HG02642 (cell line): ENCODE results near the gene LY9.
A peak's percentile ranks its signal among the peaks of the same experiment; 100 is the strongest.

ENCODE experiments used
- ATAC-seq: cut with Tn5 transposase; IDR thresholded peaks from one replicate; pipeline ENCODE4 v1.9.1; 2021; ENCODE audit warnings: mild to moderate bottlenecking; ENCODE audit not compliant: unreplicated experiment, poor library complexity

LY9 gene

DNA sequence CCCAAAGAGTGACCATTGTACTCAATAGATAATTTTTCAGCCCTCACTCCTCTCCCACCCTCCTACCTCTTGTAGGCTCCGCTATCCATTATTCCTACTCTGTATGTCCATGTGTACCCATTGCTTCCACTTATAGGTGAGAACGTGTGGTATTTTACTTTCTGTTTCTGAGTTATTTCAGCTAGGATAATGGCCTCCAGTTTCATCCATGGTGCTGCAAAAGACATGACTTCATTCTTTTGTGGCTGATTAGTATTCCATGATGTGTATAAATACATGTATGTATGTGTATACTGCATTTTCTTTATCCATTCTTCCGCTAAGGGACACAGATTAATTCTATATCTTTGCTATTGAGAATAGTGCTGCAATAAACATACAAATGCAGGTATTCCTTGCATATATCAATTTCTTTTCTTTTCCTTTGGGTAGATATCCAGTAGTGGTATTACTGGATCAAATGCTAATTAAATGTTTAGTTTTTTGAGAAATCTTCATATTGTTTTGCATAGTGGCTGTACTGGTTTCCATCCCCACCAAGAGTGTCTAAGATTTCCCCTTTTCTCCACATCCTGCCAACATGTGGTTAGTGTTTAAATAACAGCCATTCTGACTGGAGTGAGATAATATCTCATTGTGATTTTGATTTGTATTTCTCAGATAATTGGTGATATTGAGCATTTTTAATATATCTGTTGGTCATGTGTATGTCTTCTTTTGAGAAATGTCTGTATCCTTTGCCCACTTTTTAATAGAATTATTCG lies 4.9 kb downstream of the LY9 start:
- no peak for ATAC-seq

DNA sequence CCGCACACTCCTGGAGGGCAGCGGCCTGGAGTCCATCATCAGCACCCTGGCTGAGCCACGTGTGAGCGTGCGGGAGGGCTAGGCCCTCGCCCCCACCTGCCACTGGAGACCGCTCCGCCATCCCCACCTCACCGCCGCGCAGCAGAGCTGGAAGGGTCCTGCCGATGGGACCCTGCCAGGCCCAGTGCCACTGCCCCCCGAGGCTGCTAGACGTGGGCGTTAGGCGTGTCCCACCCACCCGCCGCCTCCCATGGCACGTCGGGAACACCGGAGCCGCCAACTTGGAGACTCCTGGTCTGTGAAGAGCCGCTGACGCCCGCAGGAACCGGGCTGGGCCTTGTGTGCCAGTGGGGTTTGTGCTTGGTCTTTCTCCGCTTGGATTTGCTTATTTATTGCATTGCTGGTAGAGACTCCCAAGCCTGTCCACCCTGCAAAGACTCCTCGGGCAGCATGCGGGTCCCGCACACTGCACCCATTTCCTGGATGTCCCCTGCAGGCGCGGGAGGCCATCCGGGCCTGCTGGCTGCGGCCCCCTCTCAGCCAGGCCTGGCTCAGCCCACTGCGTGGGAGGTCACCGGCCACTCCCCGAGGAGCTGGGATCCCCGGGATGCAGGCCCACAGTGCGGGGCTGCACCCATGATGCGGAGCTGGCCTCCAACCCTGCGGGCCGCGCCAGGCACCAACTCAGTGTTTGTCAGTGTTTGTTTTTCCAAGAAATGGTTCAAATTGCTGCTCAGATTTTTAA lies 6.0 kb downstream of the LY9 start:
- ATAC-seq, result no peak

DNA sequence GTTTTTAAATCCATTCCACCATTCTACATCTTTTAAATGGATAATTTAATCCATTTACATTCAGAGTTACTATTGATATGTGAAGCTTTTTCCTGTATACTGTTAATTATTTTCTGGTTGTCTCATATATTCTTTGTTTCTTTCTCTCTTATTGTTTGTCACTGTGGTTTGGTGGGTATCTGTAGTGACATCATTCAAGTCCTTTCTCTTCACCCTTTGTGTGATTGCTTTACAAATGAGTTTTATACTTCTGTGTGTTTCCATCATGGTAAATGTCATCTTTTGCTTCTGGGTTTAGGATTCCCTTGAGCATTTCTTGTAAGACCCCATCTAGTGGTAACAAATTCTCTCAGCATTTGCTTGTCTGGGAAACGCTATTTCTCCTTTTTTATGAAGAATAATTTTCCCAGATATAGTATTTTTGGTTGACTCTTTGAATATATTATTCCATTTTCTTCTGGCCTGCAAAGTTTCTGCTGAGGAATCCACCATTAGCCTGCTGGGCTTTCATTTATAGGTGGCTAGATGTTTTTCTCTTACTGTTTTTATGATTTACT lies 10.2 kb downstream of the LY9 start:
- no peak for ATAC-seq

DNA sequence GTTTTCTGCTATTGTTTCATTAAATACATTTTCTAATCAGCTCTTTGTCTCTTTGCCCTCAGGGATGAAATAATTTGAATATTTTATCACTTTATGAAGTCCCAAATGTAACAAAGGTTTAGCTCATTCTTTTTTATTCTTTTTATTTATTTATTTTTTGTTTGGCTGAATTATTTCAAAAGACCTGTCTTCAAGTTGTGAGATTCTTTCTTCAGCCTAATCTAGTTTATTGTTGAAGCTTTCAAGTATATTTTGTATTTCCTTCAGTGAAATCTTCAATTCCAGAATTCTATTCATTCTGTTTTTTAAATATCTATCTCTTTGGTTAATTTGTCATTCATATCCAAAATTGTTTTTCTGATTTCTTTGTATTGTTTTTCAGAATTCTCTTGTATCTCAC lies 10.8 kb downstream of the LY9 start:
- ATAC-seq, result no peak

DNA sequence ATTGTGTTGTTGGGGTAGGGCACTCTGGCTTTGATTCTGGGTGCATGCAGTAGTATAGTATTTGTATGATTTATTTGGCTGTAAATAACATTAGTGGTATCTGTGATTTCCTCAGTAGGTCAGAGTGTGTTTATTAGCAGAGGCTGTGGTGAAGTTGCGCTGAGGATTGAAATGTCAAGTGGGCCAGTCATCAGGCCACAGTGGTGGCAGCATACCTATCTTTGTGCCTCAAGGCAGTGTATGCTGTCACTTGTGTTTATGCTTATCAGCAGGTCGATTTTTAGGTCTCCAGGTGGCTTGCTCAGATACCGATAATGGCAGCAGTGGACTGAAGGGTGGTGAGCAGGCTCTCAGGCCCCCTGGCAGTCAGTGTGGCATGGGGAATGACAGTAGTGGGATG lies 11.3 kb downstream of the LY9 start:
- no peak for ATAC-seq

DNA sequence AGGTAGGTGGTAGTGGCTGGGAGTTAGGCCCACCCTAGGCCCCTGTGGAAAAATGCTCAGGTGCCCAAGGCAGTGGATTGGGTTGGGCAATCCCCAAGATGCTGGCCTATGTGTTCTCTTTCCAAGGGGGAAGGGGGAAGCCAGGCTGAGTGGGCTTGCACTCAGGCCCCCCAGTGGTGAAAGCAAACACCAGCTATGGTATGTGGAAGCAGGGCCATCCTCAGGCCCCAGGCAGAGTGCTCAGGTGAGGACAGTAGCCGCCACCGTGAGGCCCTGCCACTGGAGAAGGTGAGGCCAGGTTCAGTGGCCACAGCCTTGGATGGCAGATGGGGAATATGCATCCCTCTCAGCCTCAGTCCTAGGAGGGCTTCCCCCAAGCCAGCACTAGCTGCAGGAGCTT lies 11.8 kb downstream of the LY9 start:
- no peak for ATAC-seq

DNA sequence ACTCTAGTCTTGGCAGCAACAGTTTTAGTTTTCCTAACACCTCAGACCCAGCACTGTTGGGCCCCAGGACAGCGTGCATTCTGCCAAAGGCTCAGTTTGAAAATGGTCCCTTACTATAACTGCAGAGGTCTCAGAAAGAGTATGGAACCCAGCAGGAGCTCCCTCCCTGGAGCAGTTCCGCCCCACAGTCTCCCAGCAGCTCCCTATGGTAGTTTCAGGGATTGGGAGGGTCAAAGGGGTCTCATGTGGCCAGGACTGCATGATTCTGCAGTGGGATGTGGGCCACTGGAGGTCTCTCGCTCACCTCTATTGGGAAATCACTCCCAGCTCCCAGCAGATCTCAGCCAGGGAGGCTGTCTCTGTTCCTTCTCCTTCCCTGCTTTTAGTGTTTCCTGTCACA lies 12.3 kb downstream of the LY9 start:
- ATAC-seq, result no peak

DNA sequence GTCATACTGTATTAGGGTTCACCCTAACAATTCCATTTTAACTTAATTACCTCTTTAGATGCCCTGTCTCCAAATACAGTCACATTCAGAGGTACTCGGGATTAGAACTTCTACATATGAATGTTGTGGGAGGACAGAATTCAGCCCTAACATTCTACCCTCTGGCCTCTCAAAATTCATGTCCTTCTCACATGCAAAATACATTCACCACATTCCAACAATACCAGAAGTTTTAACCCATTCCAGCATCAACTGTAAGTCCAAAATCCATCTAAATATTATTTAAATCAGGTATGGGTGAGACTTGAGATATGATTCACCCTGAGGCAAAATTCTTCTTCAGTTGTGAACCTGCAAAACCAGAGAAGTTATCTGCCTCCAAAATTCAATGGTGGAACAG lies 14.5 kb downstream of the LY9 start:
- no peak for ATAC-seq

DNA sequence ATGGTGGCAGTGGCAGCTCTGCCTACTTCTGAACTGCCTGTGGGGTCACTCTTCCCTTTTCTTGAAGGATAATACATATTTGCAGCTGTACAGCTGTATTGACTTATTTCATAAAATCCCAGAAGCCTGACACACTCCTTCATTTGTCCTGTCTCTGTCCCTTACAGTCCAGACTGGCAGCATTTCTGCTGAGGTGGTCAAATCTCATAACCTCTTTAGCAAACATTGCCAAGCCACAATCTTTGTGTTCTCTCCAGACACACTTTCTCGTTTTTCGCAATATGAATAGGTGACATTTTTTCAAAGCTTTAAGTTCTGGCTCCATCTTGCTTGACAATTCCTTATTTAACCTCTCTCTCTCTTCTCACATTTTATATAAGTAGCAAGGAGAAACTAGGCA lies 15.2 kb downstream of the LY9 start:
- no peak for ATAC-seq

DNA sequence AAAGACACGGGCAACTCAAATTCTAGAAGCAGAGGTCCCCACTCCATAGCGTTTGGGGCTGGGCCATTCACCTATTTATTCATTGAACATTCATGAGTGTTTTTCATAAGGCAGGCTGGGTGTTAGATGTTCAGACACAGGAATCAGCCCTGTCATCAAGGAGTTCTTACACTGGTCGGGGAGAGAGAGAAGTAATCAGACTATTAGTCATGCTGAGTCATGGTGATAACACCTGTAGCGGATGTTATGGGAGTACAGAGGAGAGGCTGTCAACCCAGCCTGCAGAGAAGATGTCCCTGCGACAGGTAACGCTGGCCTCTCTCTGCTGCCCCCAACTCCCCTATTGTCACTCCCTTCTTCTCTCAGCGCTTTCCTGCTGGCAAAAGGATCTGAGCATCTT lies 17.2 kb downstream of the LY9 start:
- ATAC-seq, result no peak

DNA sequence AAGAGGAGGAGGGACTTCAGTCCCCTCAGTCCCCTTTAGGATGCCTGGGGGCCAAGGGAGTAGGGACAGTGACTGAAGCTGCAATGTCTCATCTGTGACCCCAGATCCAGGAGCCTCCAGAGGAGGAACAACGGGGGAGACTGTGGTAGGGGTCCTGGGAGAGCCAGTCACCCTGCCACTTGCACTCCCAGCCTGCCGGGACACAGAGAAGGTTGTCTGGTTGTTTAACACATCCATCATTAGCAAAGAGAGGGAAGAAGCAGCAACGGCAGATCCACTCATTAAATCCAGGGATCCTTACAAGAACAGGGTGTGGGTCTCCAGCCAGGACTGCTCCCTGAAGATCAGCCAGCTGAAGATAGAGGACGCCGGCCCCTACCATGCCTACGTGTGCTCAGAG lies 18.3 kb downstream of the LY9 start:
- no peak for ATAC-seq

DNA sequence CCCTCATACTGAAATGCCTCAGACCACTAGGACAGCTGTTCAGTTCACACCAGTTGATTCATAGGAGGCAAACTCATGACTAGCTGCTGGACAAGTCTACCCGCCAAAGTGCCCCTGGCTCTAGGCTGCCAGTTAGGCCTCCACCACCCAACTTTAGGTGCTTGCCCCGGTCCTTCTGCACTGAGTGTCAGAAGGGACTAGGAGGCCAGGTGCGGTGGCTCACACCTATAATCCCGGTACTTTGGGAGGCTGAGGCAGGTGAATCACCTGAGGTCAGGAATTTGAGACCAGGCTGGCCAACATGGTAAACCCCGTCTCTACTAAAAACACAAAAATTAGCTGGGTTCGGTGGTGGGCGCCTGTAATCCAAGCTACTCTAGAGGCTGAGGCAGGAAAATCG lies 18.9 kb downstream of the LY9 start:
- no peak for ATAC-seq

DNA sequence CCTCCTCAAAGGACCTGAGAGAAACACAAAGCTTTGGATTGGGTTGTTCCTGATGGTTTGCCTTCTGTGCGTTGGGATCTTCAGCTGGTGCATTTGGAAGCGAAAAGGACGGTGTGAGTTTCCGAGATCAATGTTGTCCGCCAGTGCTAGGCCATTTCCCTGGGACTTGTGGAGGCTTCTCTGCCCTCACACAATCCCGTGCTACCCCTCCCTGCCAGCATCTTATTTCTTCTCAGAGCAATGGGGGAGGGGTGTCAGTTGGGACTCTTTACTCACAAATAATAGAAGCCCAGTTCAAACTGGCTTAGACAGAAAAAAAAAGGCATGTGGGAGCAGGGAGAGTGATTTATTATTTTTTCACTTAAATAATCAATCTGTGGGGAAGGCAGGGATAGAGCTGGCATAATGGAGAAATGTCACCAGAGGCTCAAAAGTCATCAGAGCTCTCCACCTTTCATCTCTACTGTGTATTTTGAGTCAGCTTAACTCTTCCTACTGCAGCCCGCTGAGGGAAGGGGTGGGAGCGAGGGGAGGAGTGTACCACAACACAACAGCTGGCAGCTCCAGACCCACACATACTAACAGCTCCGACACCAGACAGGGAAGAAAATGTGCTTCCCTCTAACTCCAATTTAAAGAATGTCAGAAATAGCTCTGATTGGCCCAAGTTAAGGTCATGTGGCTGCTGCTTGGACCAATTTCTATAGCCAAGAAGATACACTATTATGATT lies 22.4 kb downstream of the LY9 start:
- no peak for ATAC-seq

DNA sequence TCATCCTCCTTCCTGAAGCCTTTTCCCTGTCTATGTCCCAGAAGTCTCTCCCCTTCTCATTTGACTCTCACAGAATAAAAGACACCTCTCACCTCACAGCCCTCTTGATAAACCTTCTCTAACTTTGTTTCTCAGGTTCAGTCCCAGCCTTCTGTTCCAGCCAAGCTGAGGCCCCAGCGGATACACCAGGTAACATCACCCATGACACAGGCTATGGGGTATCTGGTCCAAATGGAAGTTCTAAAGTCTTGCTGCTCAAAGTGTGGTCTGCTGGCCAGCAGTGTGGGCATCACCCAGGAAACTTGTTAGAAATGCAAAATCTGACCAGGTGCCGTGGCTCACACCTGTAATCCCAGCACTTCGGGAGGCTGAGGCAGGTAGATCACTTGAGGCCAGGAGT lies 23.2 kb downstream of the LY9 start:
- no peak for ATAC-seq

DNA sequence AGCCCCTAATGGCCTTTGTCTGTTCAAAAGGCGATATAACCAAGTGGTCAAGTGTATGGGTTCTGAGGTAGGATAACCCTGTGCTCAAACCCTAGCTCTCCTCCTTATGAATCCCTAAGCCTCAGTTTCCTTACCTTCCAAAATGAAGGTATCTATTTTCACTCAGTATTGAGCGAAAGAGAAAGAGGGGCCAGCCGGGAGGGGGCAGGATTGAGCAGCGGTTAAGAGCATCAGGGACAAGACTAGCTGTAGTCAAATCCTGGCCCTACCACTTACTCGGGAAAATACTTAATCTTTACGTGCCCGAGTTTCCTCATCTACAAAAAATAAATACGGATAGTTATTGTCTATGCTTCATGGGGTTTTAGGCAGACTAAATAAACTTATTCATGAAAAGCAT lies 25.7 kb downstream of the LY9 start:
- no peak for ATAC-seq

DNA sequence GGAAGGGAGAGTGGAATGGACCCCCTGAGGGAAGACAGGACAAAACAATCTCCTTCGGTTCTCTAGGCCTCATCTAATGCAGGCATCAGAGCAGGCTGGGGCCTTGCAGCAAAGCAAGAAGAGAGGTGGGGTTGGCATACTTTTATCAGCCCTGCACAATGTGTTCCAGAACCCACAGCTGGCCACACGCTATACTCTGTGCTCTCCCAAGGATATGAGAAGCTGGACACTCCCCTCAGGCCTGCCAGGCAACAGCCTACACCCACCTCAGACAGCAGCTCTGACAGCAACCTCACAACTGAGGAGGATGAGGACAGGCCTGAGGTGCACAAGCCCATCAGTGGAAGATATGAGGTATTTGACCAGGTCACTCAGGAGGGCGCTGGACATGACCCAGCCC lies 27.3 kb downstream of the LY9 start:
- no peak for ATAC-seq

DNA sequence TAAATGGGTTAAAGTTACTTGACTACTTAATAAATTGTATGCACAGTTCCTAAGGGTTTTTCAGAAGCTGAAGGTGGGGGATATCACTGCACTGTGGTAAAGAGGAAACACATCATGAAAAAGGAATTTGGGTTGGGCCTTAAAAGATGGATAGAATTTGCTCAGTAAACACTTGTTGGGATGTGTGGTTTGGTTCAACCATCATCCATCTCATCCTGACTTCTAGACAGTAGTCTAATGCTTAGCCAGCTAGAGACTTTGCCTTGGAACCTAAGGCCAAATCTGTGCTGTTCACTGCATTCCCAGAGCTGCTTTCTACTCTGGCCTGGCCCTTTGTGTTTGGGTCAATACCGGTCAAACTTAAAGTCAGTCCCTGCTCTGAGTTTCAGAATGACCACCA lies 30.6 kb downstream of the LY9 start:
- no peak for ATAC-seq

DNA sequence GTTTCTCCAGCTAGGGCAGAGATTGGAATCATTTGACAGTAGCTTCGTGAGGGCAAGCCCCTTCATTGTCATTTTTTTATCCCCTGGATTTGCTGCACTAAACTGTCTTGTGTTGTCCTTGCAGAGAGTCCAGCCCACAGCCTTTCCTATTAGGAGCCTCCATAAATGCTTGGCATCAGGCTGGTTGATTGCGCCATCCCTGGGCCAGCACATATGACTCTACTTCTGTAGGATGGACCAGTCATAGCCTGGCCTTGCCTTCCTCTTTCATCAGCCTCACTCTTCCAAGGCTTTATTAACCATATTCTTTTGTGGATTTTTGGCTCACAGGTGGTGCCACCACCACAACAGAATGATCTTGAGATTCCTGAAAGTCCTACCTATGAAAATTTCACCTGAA lies 31.4 kb downstream of the LY9 start:
- ATAC-seq, result no peak

DNA sequence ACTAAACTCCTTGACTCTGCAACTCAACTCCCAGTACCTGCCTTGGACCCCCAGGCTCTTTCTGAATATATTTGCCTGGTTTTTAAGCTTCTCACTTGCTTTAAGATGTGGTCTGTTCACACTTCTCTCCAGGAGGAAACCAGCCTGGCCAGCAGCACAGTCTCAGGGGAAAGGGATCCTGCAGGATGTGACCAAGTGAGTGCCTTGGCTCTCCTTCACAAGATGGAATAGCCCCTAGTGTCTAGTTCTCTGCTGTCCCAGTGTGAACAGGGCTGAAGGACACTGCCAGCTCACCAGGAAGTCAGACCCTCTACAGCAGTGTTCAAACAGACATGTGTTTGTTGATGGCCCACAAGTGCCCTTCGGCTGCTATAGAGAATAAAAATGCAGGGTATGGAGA lies 33.8 kb downstream of the LY9 start:
- ATAC-seq, result no peak

DNA sequence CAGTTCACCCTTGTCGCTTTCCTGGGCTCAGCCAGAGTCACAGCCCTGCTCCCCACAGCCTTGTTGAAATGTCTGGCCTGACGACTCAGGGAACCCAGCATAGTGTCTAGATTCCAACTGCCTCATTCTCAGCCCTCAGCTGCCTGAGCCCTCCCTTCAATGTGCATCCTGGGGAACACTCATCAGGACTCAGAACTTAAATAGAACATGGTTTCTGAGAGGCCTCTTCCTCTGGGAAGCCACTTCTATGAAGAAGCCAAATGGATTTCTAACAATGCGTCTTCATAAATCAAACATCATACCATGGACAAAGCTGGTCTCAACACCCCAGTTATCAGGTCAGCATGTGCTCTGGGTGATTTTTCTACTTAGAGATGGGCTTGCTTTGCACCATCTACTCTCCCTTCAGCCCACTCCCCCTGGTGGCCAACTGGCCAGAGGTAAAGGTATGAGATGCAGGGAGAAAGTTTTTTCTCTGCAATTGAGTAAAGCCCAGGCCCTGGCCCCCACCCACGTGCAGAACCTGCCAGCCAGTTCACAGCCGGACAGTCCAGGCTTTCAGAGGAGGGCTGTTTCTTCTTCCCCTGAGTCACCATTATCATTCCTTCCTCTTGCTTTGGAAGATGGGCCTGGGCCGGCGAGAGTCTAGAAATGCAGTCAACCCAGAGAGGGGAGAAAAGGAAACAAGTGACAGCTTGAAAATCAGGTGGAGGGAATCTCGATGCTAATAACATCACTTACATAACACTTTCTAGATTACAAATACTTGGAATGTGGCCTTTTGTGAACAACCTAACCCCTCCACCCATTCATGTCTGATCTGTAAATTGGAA lies 34.6 kb downstream of the LY9 start:
- peak; percentile 39 for ATAC-seq
